HG02852 (cell line): ENCODE results near the gene MAPK6.
A peak's percentile ranks its signal among the peaks of the same experiment; 100 is the strongest.

Experiments used
- ATAC-seq: cut with Tn5 transposase; IDR thresholded peaks from one replicate; pipeline ENCODE4 v1.9.1; 2021; ENCODE audit warnings: mild to moderate bottlenecking, moderate library complexity; ENCODE audit not compliant: unreplicated experiment

The MAPK6 gene

GRCh38 chr15:52010633-52011595 is 8.1 kb upstream of the MAPK6 start:
- ATAC-seq: no peak

- no peak for ATAC-seq
These were observed 7.3 kb upstream of the MAPK6 start for GRCh38 chr15:52011711-52012144.

GRCh38 chr15:52012210-52012609 is 6.8 kb upstream of the MAPK6 start:
- no peak for ATAC-seq

GRCh38 chr15:52013151-52013791 is 5.7 kb upstream of the MAPK6 start:
- ATAC-seq: peak; percentile 50

GRCh38 chr15:52014616-52015015 is 4.4 kb upstream of the MAPK6 start:
- ATAC-seq: no peak

GRCh38 chr15:52016316-52016715 is 2.7 kb upstream of the MAPK6 start:
- ATAC-seq: no peak

- no peak for ATAC-seq
These were observed 775 bp upstream of the MAPK6 start for GRCh38 chr15:52018244-52018643.

- peak; percentile 54 for ATAC-seq
These were observed 588 bp downstream of the MAPK6 start for GRCh38 chr15:52019394-52020220.

- ATAC-seq: no peak
These were observed 1.4 kb downstream of the MAPK6 start for GRCh38 chr15:52020221-52021085.

GRCh38 chr15:52021128-52021671 is 2.2 kb downstream of the MAPK6 start:
- ATAC-seq: no peak

GRCh38 chr15:52021892-52022540 is 3.0 kb downstream of the MAPK6 start:
- no peak for ATAC-seq

GRCh38 chr15:52023169-52023922 is 4.3 kb downstream of the MAPK6 start:
- ATAC-seq: no peak

GRCh38 chr15:52028431-52029093 is 9.5 kb downstream of the MAPK6 start:
- ATAC-seq: no peak

GRCh38 chr15:52030010-52030409 is 11.0 kb downstream of the MAPK6 start:
- no peak for ATAC-seq

GRCh38 chr15:52031556-52031955 is 12.5 kb downstream of the MAPK6 start:
- ATAC-seq: no peak

GRCh38 chr15:52037889-52038505 is 19.0 kb downstream of the MAPK6 start:
- no peak for ATAC-seq

- no peak for ATAC-seq
These were observed 21.1 kb downstream of the MAPK6 start for GRCh38 chr15:52039925-52040781.
